Fibroblast of skin of scalp (primary cell): Measurements from ENCODE around the gene SPATA1. TPM values are rescaled to one million over a fixed set of nuclear protein-coding genes. Genes with fewer than 3 reads are reported as not detected.
"Not testable (repeated sequence)": the region's sequence is repeated elsewhere in the genome, so short reads cannot be mapped to it uniquely, and the experiment has no call there.

Source experiments
- DNase-seq: peaks from one replicate; pipeline ENCODE4 v3.0.0-alpha.2; 2013
- polyA plus RNA-seq, 2 experiments: library from polyadenylated mRNA; unstranded; fragments of 120-200 nt; gene quantifications; one replicate each; pipeline ENCODE4 v1.2.1, GENCODE V29; 2013; ENCODE audit not compliant: insufficient read length in 2 of 2

SPATA1 gene
- polyA plus RNA-seq (2013, experiment 1 of 2; ENCODE audit: insufficient read length): 0.53 TPM
- polyA plus RNA-seq (2013, experiment 2 of 2; ENCODE audit: insufficient read length): 0.42 TPM

GRCh38 chr1:84506002-84506728 is at the start of gene SPATA1, which contains the start of gene GNG5:
SPATA1 (plus strand) TSS chr1:84506386; CDS start chr1:84516360, 9,974 bp downstream.
GNG5 (minus strand) TSS chr1:84506581; CDS start chr1:84506091, 490 bp downstream.
- DNase-seq: peak; percentile 97

- no peak for DNase-seq
Measured at GRCh38 chr1:84462118-84462517, 44.1 kb upstream of the SPATA1 start.

- no peak for DNase-seq
Measured at GRCh38 chr1:84467298-84467697, 38.9 kb upstream of the SPATA1 start.

GRCh38 chr1:84476225-84476624 is 30.0 kb upstream of the SPATA1 start:
- no peak for DNase-seq

DNA sequence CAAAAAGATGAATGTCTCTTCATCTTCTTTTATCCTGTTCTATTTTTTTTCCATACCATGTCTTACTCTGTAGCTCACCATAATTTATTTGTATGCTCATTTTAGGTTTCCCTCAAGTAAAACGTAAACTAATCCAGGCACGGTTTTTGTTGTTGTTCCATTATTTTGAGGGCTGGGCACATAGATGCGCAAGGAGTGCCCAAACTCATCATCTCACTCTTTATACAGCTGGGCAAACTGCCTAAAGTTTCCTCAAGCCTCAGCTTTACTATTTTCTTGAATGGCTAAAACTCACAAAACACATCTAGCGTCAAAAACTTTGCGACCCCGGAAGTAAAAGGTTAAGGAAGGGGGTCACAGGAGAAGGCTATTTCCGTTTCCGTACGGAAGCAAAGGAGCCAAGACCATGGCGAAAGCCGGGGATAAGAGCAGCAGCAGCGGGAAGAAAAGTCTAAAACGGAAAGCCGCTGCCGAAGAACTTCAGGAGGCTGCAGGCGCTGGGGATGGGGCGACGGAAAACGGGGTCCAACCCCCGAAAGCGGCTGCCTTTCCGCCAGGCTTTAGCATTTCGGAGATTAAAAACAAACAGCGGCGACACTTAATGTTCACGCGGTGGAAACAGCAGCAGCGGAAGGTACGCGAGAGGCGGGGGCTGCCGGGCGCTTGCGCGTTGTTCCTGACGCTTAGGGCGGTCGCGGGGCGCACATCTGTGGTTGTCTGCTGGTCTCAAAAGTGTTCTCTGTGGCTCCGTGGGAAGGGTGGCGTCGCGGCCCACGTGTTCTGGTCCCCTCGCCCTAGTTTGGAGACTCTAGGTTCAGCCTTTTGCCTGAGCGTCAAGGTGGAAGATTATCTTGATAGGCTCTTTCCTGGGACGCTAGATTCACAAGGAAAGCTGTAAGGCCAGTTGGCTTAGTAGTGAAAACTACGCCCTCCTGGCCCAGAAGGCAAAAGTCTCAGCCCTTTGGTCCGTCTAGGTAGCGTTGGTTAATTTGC is 27.0 kb upstream of the SPATA1 start, which contains the start of gene RPF1:
Gene RPF1 (plus strand): TSS at position 391 of the 993 bp plus-strand sequence. CDS start 16 bp downstream, at position 407.
- DNase-seq: peak; percentile 89

DNA sequence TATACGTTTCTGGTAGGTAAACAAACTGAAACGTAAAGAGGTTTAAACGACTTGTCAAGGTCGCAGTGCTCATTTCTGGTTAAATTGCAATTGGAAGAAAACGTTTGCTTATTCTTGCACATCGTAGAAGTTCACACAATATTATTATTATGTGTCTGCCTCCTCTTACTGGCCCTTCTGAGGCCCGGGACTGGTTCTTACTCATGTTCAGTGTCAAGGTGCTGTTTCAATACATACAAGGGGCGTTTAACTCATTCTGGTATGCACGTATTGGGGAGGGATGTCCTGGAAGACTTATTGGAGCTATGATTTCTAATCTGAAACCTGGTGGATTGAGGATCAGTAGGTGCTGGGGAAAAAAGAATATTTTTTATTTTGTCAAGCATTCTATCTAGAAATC is 26.2 kb upstream of the SPATA1 start:
- no peak for DNase-seq

GRCh38 chr1:84480650-84481049 is 25.5 kb upstream of the SPATA1 start:
- DNase-seq: no peak

DNA sequence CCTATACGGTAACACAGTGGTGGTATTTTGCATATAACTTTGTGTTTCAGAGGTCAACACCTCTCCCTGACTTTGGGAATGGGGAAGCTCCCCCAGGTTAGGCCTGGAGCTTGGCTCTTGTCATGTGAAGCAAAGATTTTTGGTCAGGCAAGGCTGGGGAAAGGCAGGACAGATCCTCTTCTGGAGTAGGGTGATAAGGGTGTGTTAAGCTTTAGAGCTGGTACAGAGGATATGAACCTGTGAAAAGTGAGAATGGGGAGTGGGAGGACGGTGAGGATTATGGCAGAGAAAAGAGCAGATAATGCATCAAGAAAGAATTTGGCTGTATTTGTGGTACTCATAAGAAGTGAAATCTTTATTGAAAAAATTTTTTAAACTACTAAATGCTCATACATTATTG is 24.9 kb upstream of the SPATA1 start:
- no peak for DNase-seq

- DNase-seq: no peak
Measured at GRCh38 chr1:84488107-84488506, 18.1 kb upstream of the SPATA1 start.

GRCh38 chr1:84489766-84490165 is 16.4 kb upstream of the SPATA1 start:
- no peak for DNase-seq

GRCh38 chr1:84492726-84493125 is 13.5 kb upstream of the SPATA1 start:
- no peak for DNase-seq

DNA sequence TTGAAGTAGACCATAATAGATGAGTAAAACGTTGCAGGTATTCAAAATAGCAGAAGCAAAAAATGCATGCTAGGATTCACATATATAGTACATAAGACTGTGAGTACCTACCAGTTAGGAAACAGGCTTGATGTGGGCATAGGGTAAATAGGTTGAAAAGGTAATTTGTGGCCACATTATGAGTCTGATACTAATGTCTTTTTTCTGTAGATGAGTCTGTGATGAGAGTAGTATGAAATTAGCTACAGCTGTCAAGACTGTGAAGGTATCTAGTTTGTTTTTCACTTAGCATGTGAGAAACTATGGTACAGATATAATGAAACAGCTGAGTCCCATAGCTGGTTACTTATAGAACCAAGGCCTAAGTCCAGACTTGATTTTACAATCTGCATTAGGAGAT is 12.4 kb upstream of the SPATA1 start:
- no peak for DNase-seq

GRCh38 chr1:84496498-84496897 is 9.7 kb upstream of the SPATA1 start:
- DNase-seq: no peak

DNA sequence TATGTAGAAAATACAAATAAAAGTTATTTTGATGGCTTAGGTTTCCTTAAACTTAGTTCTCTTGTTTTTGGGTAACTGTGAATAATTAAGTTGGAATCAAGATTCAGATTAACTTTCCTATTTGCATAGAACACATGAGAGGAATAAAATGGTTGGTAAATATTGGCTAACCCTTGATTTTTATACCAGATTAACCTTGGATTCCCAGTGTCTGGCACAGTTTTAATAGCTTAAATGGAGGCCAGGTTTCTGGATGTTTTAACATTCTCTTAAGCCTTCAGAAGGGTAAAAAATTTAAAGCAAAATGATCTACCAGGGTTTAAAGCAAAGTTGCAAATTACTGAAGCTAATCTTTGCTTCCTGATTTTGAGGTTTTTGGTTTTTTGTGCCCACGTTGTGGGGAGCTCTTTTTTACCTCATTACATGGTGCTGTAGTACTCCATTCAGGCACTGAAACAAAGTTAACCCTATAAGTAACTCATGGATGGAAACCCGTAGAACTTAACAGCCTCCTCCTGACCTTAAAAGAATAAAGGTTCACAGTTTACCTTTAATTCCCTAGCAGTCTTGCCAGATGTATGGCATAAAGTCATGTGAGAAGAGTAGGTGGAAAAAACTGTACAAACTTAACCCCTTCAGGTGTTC is 8.4 kb upstream of the SPATA1 start:
- no peak for DNase-seq

GRCh38 chr1:84502927-84503326 is 3.3 kb upstream of the SPATA1 start:
- no peak for DNase-seq

DNA sequence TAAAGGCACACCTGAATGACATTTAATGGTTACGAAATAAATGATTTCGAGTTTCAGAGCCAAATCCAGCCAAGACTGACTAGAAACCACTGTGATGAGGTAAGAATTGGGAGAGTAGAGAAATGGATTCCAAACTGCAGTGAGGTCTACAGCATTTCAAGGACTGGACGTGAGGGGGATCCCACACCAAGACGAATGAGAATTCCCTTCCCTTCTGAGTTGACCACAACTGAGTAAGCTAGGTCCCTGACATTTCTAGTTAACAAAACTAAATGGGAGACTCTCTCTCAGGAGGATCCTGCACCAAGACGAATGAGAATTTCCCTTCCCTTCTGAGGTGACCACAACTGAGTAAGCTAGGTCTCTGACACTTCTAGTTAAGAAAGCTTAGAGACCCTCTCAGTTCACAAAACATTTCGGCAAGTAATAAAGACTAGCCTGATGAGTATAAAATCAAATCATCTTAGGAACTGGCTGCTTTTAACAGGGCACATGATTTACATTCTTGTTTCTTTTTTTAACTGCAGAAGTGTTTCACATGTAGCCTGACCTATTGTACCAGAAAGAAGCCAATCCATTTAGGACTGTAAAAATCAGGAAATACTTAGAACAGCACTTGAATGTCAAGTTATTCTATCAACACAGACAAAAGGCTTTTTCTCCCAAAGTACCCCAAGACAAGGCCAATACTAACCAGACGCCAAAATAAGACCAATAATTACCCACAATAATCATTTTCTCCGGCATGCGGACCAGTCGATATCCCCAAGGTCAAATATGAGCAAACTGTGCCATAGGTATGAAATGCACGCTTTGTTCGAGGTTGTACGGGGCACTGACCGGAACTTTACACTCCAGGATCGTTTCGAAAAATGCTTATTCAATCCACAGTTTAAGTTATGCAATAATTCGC is 1.4 kb upstream of the SPATA1 start:
- peak; percentile 61 for DNase-seq

GRCh38 chr1:84505493-84506001 is 639 bp upstream of the SPATA1 start:
- DNase-seq: no peak

DNA sequence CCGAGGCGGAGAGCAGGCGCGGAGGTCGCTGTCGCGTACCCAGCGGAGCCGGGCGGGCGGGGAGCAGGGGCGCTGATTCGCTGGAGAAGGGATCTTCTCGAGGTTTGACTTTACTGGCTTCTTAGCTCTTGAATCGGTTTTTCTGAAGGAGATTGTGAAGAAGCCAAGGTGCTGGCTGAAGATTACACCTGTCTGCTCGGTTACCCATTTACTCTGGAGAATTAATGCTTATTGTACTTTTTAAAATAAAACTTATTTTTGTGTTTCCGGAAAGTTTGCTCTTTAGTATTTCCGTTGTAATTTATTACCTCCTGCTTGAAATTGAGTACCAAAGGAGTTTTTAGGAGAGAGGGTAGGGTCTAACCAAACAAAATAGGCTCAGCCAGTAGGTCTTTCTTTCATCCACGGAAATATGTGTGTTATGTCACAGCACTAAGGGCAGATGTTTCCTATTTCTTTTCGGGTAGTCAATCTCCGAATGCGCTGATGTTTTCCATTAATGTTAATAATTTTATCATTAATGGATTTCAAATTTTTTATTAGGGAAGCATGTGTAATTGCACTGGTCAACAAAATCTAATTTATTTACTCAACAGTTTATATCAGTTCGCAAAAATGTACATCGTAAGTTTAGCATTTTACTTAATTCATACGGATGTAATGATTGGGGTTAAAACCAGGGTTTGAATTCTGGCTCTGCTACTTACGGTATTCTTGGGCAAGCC is 705 bp downstream of the SPATA1 start:
- no peak for DNase-seq

GRCh38 chr1:84507887-84508286 is 1.7 kb downstream of the SPATA1 start:
- not testable (repeated sequence) for DNase-seq

DNA sequence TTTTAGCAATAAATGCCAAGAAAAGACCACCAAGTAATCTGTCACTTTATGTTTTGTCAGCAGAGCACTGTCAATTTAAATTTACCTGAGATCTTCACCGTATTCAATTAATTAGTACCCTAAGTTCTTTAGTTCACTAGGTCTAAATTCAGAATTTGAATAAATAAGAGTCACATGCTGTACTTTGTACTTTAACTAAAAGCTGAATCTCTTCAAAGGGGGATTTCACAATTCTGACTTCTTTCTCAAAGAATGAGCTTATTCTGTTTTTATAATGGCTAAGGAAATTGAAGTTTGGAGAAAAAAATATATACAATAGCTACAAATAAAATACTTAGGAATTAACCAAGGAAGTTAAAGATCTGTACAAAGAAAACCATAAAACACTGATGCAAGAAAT is 2.3 kb downstream of the SPATA1 start:
- no peak for DNase-seq

DNA sequence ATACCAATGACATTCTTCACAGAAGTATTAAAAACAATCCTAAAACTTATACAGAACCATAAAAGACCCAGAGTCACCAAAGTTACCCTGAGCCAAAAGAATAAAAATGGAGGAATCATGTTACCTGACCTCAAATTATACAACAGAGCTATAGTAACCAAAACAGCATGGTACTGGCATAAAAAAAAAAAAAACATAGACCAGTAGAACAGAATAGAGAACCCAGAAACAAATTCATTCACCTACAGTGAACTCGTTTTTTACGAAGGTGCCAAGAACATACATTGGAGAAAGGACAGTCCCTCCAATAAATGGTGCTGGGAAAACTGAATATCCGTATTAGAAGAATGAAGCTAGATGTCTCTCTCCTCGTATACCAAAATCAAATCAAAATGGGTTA is 2.8 kb downstream of the SPATA1 start:
- DNase-seq: no peak
